ENCODE results near the gene TMEM208. TPM values are rescaled to one million over a fixed set of nuclear protein-coding genes. Genes with fewer than 3 reads are reported as not detected.
A peak's percentile ranks its signal among the peaks of the same experiment; 100 is the strongest.

TMEM208 gene
- total and polyA plus RNA-seq, 2 of the 13 experiments (the other 11 are each of a cell fraction or from before 2014, with no cell fraction given), result 58.8 to 72.9 TPM

DNA sequence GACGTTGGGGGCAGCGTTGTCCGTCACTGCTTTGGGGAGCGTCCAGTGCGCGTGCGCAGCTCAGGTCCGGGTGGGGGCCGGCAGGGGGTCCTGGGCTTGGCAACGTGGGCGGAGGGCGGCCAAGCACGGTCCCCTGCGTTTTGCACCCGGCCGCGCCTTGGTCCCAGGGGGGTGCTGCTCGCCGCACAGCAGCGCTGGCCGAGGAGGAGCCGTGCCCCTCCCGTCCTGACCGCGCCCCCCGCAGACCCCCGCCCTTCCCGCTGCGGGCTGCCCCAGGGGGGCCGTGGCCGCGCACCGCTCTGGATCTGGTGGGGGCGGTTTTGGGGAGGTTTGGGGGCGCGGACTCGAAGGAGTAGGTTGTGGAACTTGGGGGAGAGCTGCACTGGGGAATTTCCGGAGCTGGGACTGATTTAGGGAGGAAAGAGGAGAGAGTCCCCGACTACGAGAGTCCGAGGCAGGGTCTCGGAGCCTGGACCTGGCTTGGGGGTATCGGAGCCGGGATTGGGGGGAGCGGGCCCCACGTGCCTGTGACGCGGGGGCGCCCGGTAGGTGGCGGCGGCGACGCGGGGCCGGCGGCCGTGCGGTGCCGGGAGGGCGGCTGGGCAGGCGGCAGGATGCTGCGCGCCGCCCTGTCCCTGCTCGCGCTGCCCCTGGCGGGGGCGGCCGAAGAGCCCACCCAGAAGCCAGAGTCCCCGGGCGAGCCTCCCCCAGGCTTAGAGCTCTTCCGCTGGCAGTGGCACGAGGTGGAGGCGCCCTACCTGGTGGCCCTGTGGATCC is 21.7 kb downstream of the TMEM208 start, which contains the start of gene SLC9A5 (continued):
- TF ChIP-seq ZNF572 (CRISPR knock-in tag; IDR thresholded peaks at IDR 0.05) (no peak), HDAC6 (IDR thresholded peaks at IDR 0.05; ENCODE audit: low read depth, low read length) (no peak), ZNF773 (CRISPR knock-in tag; IDR thresholded peaks at IDR 0.05; ENCODE audit: borderline replicate concordance) (no peak; the same call in 1 of the 2 replicates), DNMT3B (CRISPR knock-in tag; conservative IDR thresholded peaks at IDR 0.05) (no peak), PAX8 (CRISPR knock-in tag; IDR thresholded peaks at IDR 0.05; ENCODE audit: borderline replicate concordance) (no peak)
- TF ChIP-seq, protein P1, sequence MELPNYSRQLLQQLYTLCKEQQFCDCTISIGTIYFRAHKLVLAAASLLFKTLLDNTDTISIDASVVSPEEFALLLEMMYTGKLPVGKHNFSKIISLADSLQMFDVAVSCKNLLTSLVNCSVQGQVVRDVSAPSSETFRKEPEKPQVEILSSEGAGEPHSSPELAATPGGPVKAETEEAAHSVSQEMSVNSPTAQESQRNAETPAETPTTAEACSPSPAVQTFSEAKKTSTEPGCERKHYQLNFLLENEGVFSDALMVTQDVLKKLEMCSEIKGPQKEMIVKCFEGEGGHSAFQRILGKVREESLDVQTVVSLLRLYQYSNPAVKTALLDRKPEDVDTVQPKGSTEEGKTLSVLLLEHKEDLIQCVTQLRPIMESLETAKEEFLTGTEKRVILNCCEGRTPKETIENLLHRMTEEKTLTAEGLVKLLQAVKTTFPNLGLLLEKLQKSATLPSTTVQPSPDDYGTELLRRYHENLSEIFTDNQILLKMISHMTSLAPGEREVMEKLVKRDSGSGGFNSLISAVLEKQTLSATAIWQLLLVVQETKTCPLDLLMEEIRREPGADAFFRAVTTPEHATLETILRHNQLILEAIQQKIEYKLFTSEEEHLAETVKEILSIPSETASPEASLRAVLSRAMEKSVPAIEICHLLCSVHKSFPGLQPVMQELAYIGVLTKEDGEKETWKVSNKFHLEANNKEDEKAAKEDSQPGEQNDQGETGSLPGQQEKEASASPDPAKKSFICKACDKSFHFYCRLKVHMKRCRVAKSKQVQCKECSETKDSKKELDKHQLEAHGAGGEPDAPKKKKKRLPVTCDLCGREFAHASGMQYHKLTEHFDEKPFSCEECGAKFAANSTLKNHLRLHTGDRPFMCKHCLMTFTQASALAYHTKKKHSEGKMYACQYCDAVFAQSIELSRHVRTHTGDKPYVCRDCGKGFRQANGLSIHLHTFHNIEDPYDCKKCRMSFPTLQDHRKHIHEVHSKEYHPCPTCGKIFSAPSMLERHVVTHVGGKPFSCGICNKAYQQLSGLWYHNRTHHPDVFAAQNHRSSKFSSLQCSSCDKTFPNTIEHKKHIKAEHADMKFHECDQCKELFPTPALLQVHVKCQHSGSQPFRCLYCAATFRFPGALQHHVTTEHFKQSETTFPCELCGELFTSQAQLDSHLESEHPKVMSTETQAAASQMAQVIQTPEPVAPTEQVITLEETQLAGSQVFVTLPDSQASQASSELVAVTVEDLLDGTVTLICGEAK (IDR thresholded peaks at IDR 0.05), result no peak
- TF ChIP-seq, protein P1 (CRISPR knock-in tag; IDR thresholded peaks at IDR 0.05), result 0 out of 2 replicates have a peak, but pooled peaks have one; percentile 17
- TF ChIP-seq, protein P2, sequence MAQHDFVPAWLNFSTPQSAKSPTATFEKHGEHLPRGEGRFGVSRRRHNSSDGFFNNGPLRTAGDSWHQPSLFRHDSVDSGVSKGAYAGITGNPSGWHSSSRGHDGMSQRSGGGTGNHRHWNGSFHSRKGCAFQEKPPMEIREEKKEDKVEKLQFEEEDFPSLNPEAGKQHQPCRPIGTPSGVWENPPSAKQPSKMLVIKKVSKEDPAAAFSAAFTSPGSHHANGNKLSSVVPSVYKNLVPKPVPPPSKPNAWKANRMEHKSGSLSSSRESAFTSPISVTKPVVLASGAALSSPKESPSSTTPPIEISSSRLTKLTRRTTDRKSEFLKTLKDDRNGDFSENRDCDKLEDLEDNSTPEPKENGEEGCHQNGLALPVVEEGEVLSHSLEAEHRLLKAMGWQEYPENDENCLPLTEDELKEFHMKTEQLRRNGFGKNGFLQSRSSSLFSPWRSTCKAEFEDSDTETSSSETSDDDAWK (CRISPR knock-in tag; IDR thresholded peaks at IDR 0.05), result no peak
- TF ChIP-seq, protein P3, sequence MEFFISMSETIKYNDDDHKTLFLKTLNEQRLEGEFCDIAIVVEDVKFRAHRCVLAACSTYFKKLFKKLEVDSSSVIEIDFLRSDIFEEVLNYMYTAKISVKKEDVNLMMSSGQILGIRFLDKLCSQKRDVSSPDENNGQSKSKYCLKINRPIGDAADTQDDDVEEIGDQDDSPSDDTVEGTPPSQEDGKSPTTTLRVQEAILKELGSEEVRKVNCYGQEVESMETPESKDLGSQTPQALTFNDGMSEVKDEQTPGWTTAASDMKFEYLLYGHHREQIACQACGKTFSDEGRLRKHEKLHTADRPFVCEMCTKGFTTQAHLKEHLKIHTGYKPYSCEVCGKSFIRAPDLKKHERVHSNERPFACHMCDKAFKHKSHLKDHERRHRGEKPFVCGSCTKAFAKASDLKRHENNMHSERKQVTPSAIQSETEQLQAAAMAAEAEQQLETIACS (CRISPR knock-in tag; IDR thresholded peaks at IDR 0.05), result peak; percentile 47
- TF ChIP-seq, protein P4, sequence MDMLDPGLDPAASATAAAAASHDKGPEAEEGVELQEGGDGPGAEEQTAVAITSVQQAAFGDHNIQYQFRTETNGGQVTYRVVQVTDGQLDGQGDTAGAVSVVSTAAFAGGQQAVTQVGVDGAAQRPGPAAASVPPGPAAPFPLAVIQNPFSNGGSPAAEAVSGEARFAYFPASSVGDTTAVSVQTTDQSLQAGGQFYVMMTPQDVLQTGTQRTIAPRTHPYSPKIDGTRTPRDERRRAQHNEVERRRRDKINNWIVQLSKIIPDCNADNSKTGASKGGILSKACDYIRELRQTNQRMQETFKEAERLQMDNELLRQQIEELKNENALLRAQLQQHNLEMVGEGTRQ (IDR thresholded peaks at IDR 0.05; ENCODE audit: low read depth, low read length), result no peak
- TF ChIP-seq, protein P4 (CRISPR knock-in tag; IDR thresholded peaks at IDR 0.05; ENCODE audit: borderline replicate concordance), result no peak

Data from HepG2 (cell line).